DND-41 (cell line): Measurements from ENCODE around the gene ADSS1.

Experiments used
- EZH2 ChIP-seq: IDR thresholded peaks from 3 replicates; pipeline ENCODE4 v1.6.1; 2012; ENCODE audit warnings: borderline replicate concordance, low read depth, mild to moderate bottlenecking, moderate library complexity, low read length, inconsistent platforms; ENCODE audit not compliant: severe bottlenecking
- TF ChIP-seq, protein P1 (sequence below): IDR thresholded peaks from 2 replicates; pipeline ENCODE4 v1.5.1; 2012; ENCODE audit warnings: borderline replicate concordance, low read length, moderate library complexity, mild to moderate bottlenecking; ENCODE audit not compliant: poor library complexity, severe bottlenecking; ENCODE audit errors: extremely low read depth

DNA sequence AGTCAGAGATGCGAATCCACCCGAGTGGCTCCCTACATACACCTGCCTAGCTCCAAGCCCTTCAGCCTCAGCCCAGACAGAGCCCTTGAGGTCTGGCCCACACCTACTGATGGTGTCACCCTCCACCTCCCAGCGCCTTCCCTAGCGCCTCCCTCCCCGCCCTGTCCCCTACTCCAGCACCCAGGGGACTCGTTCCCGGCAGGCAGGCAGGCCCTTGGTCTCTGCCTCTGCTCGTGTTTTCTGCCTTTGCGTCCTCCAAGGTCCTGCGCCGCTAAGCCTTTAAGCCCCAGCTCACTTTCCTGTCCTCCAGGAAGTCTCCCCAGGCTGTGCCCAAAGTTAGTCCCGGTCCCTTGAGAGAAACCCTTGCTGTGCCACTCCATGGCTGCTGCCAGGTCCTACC lies 21.9 kb upstream of the ADSS1 start:
- TF ChIP-seq, protein P1, sequence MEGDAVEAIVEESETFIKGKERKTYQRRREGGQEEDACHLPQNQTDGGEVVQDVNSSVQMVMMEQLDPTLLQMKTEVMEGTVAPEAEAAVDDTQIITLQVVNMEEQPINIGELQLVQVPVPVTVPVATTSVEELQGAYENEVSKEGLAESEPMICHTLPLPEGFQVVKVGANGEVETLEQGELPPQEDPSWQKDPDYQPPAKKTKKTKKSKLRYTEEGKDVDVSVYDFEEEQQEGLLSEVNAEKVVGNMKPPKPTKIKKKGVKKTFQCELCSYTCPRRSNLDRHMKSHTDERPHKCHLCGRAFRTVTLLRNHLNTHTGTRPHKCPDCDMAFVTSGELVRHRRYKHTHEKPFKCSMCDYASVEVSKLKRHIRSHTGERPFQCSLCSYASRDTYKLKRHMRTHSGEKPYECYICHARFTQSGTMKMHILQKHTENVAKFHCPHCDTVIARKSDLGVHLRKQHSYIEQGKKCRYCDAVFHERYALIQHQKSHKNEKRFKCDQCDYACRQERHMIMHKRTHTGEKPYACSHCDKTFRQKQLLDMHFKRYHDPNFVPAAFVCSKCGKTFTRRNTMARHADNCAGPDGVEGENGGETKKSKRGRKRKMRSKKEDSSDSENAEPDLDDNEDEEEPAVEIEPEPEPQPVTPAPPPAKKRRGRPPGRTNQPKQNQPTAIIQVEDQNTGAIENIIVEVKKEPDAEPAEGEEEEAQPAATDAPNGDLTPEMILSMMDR, result no peak
- no peak for TF ChIP-seq EZH2
